Right atrium auricular region (tissue), 2 donors: Measurements from ENCODE around the gene POC1A. TPM values are rescaled to one million over a fixed set of nuclear protein-coding genes. Genes with fewer than 3 reads are reported as not detected.
"Not testable (repeated sequence)": the region's sequence is repeated elsewhere in the genome, so short reads cannot be mapped to it uniquely, and the experiment has no call there.

Experiments used
- DNase-seq: peaks from one replicate; pipeline ENCODE4 v3.0.0-alpha.2; 2019; ENCODE audit warnings: low spot score
- H3K27ac ChIP-seq, 2 donors: fragments of 200-600 bp; sonication (generic); 1 replicate in 1 of 2; 2 replicates in 1 of 2; pipeline ENCODE4 v1.5.1; 2016 to 2019
- H3K27me3 ChIP-seq, 2 donors: fragments of 200-600 bp; sonication (generic); one replicate each; pipeline versions ENCODE4 v1.5.1 to v1.6.0; 2017 to 2019
- H3K36me3 ChIP-seq: fragments of 200-600 bp; sonication (generic); one replicate; pipeline ENCODE4 v1.5.1; 2016
- H3K4me1 ChIP-seq, 2 donors: fragments of 200-600 bp; sonication (generic); one replicate each; pipeline versions ENCODE4 v1.5.1 to v1.6.0; 2017 to 2019
- H3K4me3 ChIP-seq, 2 donors: fragments of 200-600 bp; sonication (generic); 1 replicate in 1 of 2; 2 replicates in 1 of 2; pipeline ENCODE4 v1.5.1; 2017 to 2019; ENCODE audit warnings: mild to moderate bottlenecking in 1 of 2, moderate library complexity in 1 of 2
- H3K9me3 ChIP-seq, 2 donors: fragments of 200-600 bp; sonication (generic); one replicate each; pipeline ENCODE4 v1.5.1; 2019
- total RNA-seq, 2 donors: library from RNA; depleted of rRNA; stranded (reverse); fragments of >200 nt; gene quantifications; one replicate each; pipeline ENCODE4 v1.1.0, GENCODE V29; 2016
- TF ChIP-seq, protein P1 (sequence below), 2 donors: fragments of 200-600 bp; sonication (generic); IDR thresholded peaks; one replicate each; pipeline ENCODE4 v1.5.1; 2019; ENCODE audit warnings: antibody characterized with exemption in 2 of 2

POC1A gene
- total RNA-seq, 2 donors from 2014 or later, result 0.47 to 0.78 TPM

DNA sequence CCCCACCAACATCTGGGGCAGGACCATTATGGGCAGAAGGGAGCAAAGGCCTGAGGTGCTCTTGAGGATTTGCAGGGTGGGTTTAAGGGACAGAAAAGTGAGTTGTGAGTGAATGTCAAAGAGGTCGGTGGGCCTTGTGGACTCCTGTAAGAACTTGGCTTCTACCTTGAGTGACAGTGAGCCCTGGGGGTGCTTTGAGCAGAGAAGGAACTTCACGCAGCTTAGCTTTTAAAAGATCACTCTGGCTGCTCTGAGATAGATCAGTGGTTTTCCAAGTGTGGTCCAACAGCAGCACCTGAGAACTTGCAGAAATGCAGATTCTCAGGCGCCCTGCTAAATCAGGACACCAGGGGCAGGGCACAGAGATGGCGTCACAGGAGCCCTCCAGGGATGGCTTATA is 28.5 kb upstream of the POC1A start:
- Histone ChIP-seq H3K9me3 (no peaks in the 10 kb centered on the region), H3K36me3 (no peaks in the 10 kb centered on the region), H3K27me3 (no peaks in the 10 kb centered on the region), H3K4me3 (no peak overlapping the region), H3K4me1 (no peaks in the 10 kb centered on the region), H3K27ac (no peak overlapping the region)
- no peak for DNase-seq
- TF ChIP-seq, protein P1, sequence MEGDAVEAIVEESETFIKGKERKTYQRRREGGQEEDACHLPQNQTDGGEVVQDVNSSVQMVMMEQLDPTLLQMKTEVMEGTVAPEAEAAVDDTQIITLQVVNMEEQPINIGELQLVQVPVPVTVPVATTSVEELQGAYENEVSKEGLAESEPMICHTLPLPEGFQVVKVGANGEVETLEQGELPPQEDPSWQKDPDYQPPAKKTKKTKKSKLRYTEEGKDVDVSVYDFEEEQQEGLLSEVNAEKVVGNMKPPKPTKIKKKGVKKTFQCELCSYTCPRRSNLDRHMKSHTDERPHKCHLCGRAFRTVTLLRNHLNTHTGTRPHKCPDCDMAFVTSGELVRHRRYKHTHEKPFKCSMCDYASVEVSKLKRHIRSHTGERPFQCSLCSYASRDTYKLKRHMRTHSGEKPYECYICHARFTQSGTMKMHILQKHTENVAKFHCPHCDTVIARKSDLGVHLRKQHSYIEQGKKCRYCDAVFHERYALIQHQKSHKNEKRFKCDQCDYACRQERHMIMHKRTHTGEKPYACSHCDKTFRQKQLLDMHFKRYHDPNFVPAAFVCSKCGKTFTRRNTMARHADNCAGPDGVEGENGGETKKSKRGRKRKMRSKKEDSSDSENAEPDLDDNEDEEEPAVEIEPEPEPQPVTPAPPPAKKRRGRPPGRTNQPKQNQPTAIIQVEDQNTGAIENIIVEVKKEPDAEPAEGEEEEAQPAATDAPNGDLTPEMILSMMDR (IDR thresholded peaks at IDR 0.05), result no peak

DNA sequence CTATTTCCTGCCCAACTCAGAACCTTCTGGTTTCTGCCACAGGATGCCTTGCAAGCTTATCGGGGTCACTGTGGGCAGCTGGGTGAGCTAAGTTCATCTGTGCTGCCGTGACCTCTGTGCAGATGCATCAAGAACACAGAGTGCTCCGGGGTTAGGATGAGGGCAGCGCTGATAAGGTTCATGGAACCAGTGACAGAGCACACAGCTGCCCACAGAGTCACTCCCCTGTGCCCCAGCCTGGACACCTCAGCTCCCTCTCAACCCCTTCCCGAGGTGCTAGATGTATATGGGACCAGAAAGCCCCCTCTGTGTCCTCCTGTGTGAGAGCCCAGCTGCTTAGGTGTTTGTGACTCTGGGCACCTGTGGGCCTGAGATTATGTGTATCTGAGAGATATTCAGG is 28.0 kb upstream of the POC1A start:
- TF ChIP-seq, protein P1 (IDR thresholded peaks at IDR 0.05), result no peak

DNA sequence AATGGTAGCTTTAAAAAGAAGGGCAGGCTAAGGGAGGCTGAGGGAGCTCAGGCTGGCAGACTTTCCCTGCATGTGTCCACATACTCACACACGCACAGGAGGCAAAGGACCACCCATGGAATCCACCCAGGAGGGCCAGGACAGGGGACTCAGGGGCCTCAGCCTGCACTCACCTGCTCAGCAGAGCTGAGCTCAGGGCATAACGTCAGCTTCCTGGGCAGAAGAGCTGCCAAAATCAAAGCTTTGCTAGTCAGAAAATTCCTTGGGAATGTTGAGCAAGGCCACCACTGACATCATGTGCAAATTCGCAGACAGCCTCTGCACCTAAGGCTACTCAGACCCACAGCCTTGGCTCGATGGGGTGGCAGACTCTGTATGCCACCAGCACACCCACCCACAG is 27.3 kb upstream of the POC1A start:
- Histone ChIP-seq H3K27me3 (no peaks in the 10 kb centered on the region), H3K4me1 (no peaks in the 10 kb centered on the region), H3K36me3 (no peaks in the 10 kb centered on the region), H3K27ac (no peak overlapping the region), H3K9me3 (no peaks in the 10 kb centered on the region), H3K4me3 (no peak overlapping the region)
- no peak for DNase-seq
- TF ChIP-seq, protein P1 (IDR thresholded peaks at IDR 0.05), result no peak

More for the DNA sequence above, 28.0 kb upstream of the POC1A start:
- no peak overlapping the region for H3K4me3 ChIP-seq
- no peaks in the 10 kb centered on the region for H3K4me1 ChIP-seq
- H3K36me3 ChIP-seq, result no peaks in the 10 kb centered on the region
- DNase-seq, result no peak
- no peak overlapping the region for H3K27ac ChIP-seq
- H3K27me3 ChIP-seq, result no peaks in the 10 kb centered on the region
- H3K9me3 ChIP-seq, result no peaks in the 10 kb centered on the region

DNA sequence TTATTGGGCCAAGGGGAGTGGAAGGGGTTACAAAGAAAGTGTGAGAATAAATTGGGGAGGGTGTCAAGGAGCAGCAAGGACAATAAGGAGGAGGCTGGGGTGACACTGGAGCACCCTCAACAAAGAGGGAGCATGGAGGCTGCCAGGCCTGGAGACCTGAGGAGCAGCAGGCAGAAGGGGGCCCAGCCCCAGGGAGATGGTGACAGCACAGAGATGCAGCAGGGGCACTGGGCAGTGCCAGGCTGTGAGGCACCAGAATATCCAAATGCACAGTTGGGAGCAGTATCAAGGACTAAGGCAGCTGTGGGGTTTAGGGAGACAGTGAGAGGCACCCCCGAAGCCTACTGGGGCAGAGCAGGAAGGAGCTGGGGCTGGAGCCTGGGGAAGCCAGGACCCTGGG is 24.3 kb upstream of the POC1A start:
- H3K27me3 ChIP-seq, result no peaks in the 10 kb centered on the region
- H3K36me3 ChIP-seq, result no peaks in the 10 kb centered on the region
- H3K4me1 ChIP-seq, result no peaks in the 10 kb centered on the region
- TF ChIP-seq, protein P1 (IDR thresholded peaks at IDR 0.05), result no peak
- H3K4me3 ChIP-seq, result no peak overlapping the region
- H3K27ac ChIP-seq, result no peak overlapping the region
- H3K9me3 ChIP-seq, result no peaks in the 10 kb centered on the region
- no peak for DNase-seq

DNA sequence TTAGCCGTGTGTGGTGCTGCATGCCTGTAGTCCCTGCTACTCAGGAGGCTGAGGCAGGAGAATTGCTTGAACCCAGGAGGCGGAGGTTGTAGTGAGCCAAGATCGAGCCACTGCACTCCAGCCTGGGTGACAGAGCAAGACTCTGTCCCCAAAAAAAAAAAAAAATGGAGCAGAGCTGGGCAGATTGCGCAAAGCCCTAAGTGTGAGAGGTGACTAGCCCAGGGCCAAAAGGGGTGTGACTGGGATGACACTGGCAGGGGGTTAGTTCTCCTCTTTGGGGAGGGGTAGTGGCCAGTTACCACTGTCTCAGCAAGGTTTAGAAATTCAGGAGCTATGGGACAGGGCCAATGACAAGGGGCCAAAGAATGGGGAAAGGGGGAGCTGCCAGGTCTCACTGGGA is 23.9 kb upstream of the POC1A start:
- H3K9me3 ChIP-seq, H3K4me1 ChIP-seq, H3K36me3 ChIP-seq, DNase-seq, H3K27me3 ChIP-seq, H3K4me3 ChIP-seq, H3K27ac ChIP-seq: not testable (repeated sequence)

DNA sequence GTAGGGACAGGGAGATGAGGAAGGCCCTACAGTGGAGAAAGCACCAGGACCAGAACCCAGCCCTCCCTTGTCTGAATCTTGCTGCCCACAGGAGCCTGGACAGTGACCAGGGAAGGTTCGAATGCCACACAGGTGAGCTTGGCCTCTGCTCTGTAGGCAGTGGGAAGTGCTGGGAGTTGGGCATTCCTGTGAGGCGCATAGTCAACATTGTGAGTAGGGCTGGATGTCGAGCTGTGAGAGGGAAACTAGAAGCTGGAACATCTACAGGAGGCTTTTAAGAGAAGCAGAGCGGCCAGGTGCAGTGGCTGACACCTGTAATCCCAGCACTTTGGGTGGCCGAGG is 23.4 kb upstream of the POC1A start:
- TF ChIP-seq, protein P1 (IDR thresholded peaks at IDR 0.05), result no peak
- Histone ChIP-seq H3K27ac (no peak overlapping the region), H3K36me3 (no peaks in the 10 kb centered on the region), H3K4me3 (no peak overlapping the region), H3K9me3 (no peaks in the 10 kb centered on the region), H3K4me1 (no peaks in the 10 kb centered on the region), H3K27me3 (no peaks in the 10 kb centered on the region)
- DNase-seq, result no peak
